ENCODE data around the gene AVPR2.

AVPR2 gene

DNA sequence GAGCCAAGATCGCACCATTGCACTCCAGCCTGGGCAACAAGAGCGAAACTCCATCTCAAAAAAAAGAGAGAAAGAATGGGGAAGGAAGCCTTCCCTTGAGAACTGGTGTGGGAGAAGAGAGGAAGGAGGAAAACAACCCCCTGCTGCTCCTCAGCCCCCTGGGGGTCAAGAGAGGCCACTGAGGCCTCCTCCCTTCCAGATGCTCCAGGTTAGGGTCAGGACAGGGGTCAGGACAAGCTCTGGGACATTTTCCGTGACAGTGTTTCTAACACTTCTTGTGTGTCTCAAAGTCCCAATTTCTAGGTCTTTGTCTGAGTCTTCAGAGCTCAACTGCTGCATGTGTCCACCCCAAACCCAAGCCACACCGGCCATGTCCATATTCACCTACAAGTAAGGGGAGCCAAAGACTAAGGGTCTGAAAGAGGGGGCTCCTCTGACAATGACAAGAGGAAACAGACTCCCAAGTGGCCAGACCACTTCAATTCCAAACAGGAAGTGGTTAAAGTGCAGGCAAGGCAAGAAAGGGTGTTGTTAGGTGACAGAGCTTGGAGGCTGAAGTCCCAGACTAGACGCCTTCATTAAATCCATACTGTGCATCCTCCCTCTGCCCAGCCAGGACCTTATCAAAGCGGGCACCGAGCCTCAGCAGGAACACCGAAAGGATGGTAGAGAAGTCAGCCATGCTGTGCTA is 26.8 kb upstream of the AVPR2 start:
- H3K4me3 ChIP-seq (ENCODE audit: low read depth, low read length): no peak overlapping the region
- TF ChIP-seq, protein P1, sequence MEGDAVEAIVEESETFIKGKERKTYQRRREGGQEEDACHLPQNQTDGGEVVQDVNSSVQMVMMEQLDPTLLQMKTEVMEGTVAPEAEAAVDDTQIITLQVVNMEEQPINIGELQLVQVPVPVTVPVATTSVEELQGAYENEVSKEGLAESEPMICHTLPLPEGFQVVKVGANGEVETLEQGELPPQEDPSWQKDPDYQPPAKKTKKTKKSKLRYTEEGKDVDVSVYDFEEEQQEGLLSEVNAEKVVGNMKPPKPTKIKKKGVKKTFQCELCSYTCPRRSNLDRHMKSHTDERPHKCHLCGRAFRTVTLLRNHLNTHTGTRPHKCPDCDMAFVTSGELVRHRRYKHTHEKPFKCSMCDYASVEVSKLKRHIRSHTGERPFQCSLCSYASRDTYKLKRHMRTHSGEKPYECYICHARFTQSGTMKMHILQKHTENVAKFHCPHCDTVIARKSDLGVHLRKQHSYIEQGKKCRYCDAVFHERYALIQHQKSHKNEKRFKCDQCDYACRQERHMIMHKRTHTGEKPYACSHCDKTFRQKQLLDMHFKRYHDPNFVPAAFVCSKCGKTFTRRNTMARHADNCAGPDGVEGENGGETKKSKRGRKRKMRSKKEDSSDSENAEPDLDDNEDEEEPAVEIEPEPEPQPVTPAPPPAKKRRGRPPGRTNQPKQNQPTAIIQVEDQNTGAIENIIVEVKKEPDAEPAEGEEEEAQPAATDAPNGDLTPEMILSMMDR (IDR thresholded peaks at IDR 0.05; ENCODE audit: low read depth, low read length): no peak

DNA sequence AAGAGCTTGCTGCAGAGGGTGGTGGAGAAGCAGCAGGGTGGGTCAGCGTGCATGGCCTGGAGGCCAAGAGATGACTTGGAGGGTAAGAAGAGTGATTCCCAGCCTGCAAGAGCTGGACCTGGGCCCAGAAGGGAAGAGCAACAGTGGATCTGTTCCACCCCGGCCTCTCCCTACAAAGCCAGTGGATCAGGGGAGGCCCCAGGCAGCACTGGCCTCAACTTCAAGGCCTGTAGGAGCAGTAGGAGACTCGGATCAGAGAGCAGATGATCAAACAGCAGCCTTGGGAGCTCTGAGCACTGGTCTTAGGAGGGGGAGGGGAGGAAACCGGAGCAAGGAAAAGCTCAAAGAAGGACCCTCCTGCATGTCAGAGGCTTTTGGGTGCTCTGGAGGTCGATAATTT is 26.1 kb upstream of the AVPR2 start:
- TF ChIP-seq, protein P1 (IDR thresholded peaks at IDR 0.05; ENCODE audit: low read depth, low read length): no peak
- no peak overlapping the region for H3K4me3 ChIP-seq (ENCODE audit: low read depth, low read length)

DNA sequence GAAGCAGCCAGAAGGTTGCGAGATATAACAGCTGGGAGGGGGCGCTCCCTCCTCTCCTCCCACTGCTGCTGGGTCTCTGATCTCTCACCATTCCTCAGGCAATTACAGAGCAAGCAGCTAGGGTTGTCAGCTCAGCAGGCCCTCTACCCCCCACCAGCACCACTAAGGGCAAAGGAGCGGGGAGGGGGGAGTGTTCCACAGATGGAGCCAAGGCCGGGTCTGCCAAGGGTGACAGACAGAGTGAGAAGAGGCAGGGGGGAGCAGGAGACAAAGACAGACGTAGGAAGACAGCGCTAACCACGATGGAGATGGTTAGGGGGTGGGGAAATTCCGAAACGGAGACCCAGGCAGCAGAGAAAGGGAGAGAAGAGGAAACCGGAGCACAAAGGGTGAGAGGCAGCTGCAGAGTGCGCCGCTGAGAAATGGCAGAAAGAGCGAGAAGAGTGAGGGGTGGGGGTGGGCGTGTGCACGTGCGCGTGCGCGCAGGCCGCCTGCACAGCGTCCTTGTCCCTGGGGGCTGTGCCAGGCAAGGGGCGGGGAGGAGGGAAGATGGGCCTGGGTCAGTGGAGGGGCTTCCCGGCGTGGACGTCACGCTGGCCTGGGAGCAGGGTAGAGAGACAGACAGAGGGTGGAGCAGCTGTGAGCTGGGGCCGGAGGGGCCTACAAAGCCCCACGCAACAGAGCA is 25.4 kb upstream of the AVPR2 start:
- TF ChIP-seq, protein P1 (IDR thresholded peaks at IDR 0.05; ENCODE audit: low read depth, low read length): no peak
- no peak overlapping the region for H3K4me3 ChIP-seq (ENCODE audit: low read depth, low read length)

DNA sequence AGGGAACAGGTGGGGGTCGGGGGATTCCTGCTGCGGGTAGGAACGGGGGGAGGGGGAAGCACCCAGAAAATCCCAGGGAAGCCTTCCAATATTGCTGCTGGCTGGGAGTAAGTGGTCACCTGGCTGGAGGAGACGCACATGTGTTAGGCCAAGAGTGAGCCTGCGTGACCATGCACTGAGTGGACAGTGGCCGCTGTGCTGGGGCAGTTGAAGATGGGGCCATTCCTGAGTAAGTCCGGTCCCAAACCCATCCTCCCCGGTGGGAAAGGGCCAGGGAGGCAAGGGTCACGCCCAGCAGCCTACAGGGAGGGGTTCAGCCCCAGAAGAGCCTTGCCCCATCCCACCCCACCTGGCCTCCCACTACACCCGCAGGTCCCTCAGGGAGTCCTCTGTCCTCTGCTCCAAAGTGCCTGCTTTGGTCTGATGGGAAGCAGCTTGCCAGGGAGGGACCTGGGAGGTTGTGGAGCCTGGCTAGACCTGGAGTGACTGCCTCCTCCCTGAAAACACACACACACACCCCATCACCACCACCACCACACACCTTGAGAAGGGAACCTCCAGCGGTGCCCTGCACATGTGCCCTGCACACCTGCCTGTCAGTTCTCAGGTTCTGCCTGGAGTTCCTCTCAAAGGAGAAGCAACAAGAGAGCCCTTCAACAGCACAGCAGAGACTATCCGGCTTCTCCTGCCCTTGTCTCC is 24.6 kb upstream of the AVPR2 start:
- TF ChIP-seq, protein P1 (IDR thresholded peaks at IDR 0.05; ENCODE audit: low read depth, low read length): no peak
- no peak overlapping the region for H3K4me3 ChIP-seq (ENCODE audit: low read depth, low read length)

DNA sequence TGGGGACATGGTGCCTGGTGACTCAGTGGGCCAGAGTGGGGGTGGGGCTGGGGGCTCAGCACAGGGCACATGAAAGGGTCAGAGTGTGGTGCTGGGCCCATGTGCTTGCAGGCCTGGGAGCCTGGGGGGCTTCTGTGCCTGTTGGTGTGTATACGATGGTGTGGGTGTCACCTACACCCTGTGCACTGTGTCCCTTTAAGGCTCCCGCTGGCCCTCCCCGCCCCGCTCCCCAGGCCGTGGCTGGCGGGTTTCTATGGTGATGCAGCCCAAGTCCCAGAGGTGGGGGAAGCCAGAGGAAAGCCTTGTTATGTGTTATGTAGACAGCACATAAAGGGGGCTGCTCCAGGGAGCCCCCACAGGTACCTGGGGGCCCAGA is 24.0 kb upstream of the AVPR2 start:
- TF ChIP-seq, protein P1 (IDR thresholded peaks at IDR 0.05; ENCODE audit: low read depth, low read length): no peak
- no peak overlapping the region for H3K4me3 ChIP-seq (ENCODE audit: low read depth, low read length)

DNA sequence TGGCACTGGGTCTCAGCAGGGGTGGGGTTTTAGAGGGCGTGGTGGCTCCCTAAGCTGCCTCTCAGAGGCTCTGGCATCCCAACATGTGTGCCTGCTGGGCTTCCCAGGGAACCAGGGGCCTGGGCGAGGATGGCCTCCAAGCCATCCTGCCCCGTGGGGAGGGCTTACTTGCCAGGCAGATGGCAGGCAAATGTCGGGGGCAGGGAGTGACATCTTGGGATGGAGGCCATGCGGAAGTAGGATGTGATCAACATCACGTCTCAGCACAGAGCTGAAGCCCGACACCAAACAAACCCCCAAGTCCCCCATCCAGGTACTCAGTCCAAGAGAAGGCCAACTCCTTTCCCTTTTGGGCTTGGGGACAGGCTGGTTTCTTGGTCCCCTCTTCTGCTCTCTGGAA is 23.2 kb upstream of the AVPR2 start:
- TF ChIP-seq, protein P1 (IDR thresholded peaks at IDR 0.05; ENCODE audit: low read depth, low read length): no peak
- H3K4me3 ChIP-seq (ENCODE audit: low read depth, low read length): no peak overlapping the region

DNA sequence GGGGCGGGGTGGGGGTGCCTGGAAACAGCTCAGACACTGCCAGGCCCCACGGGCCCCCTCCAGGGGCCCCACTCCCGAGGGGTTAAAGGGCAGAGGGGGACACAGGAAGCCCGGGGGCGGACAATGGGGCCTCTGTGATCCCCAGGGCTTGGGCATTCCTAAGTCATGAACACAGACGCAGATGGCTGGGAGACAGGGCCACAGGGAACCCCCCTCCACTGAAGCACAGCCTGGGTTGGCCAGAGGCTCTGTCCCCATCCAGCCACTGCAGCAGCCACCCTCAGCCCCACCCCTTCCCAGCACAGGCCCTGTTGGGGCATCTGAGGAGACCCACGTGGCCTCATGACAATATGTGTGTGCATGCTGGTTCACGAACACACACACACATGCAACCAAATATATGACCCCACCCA is 22.4 kb upstream of the AVPR2 start:
- H3K4me3 ChIP-seq (ENCODE audit: low read depth, low read length): no peak overlapping the region
- TF ChIP-seq, protein P1 (IDR thresholded peaks at IDR 0.05; ENCODE audit: low read depth, low read length): no peak

Measured in WI38 (cell line).